Amygdala (tissue), 56 donors: Measurements from ENCODE around the gene MAP4.
A peak's percentile ranks its signal among the peaks of the same experiment; 100 is the strongest.
"Not testable (repeated sequence)": the region's sequence is repeated elsewhere in the genome, so short reads cannot be mapped to it uniquely, and the experiment has no call there.

Experiments used
- DNase-seq, 56 donors: peaks; one replicate each; lab custom pipeline; 2025; lab: John Stamatoyannopoulos, UW

MAP4 gene, protein sequence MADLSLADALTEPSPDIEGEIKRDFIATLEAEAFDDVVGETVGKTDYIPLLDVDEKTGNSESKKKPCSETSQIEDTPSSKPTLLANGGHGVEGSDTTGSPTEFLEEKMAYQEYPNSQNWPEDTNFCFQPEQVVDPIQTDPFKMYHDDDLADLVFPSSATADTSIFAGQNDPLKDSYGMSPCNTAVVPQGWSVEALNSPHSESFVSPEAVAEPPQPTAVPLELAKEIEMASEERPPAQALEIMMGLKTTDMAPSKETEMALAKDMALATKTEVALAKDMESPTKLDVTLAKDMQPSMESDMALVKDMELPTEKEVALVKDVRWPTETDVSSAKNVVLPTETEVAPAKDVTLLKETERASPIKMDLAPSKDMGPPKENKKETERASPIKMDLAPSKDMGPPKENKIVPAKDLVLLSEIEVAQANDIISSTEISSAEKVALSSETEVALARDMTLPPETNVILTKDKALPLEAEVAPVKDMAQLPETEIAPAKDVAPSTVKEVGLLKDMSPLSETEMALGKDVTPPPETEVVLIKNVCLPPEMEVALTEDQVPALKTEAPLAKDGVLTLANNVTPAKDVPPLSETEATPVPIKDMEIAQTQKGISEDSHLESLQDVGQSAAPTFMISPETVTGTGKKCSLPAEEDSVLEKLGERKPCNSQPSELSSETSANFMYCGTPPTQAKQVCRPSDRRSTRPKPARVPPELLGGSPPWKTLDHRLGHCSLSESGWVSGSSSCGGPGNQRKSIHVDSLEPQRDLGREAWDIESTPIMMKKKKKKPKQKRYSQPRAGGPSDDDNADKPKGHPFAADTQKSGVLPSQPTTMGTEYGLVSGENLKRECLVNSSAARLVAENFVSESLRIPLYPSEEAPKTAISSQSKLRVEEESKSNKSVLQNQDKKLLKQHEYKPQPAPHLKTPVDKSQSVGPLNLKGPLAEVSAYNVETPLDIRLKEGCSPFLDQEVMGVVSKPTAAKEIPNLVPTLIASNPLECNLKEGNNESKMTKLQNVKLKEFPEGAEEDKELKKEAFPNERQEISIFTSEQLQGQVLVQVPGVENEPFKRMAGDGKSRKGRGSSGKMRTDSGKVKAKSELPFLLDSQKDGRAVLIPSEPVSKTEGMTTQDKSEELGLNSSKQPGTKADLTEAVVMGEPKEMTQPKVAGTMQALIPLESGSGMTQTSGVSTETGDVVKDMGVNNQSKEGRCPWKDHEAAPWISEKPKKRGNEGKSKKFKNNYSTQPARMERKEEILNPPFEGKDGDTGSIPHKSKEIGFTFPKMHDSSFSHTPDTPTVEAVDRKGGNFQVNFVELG (N-terminal part only)

DNA sequence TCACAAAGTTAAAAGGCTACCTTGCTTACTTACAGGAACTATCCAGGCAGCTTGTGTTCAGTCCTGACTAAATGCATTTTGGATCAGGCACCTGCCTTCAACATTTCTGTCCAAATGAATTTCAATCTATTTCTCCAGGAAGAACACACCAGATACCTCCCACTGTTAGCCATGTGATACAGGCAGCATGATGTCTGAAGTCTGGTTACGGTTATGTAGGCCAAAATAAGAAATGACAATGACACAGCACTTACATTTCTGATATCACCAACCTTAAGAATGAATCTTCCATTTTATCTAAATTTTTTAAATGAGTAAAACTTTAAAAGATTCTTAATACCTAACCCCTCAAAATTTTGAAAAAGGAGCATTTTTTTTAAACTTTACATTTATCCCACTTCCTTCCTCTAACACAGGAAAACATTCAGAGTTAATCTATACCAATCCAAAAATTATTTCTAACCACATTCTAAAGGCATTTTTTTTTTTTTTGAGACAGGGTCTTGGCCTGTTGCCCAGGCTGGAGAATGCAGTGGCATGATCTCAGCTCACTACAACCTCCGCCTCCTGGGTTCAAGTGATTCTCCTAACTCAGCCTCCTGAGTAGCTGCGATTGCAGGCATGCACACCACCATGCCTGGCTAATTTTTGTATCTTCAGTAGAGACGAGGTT is at the start of gene MAP4:
MAP4 (minus strand) TSS at position 116 of the 673 bp plus-strand sequence. CDS start 17,556 bp downstream, outside the sequence.
- DNase-seq, result peak in 1 of 56 donors; percentile 7

DNA sequence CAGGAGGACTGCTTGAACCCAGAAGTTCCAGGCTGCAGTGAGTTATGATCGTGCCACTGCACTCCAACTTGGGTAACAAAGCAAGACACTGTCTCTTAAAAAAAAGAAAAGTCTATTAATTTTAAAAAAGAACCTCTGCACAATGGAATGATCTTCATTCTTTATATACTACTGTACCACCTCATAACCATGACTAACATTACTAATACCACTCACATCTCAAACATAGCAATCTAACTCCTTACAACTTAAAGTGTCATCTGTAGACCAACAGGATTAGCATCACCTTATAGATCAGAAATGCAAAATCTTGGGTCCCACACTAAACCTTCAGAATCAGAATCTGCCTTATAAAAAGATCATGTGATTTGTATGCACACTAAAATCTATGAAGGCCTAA is 48.8 kb upstream of the MAP4 start:
- no peak for DNase-seq

DNA sequence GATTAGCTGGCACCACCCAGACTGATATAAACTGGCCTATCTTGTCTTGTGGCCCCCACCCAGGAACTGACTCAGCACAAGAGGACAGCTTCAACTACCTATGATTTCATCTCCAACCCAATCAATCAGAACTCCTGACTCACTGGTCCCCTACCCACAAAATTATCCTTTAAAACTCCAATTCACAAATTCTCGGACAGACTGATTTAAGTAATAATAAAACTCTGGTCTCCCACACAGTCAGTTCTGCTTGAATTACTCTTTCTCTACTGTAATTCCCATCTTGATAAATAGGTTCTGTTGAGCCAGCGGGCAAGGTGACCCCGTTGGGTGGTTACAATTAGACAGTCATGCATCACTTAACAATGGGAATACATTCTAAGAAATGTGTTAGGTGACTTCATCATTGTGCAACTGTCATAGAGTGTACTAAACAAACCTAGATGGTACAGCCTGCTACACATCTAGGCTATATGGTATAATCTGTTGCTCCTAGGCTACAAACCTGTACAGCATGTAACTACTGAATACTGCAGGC is 48.1 kb upstream of the MAP4 start:
- DNase-seq, result no peak

DNA sequence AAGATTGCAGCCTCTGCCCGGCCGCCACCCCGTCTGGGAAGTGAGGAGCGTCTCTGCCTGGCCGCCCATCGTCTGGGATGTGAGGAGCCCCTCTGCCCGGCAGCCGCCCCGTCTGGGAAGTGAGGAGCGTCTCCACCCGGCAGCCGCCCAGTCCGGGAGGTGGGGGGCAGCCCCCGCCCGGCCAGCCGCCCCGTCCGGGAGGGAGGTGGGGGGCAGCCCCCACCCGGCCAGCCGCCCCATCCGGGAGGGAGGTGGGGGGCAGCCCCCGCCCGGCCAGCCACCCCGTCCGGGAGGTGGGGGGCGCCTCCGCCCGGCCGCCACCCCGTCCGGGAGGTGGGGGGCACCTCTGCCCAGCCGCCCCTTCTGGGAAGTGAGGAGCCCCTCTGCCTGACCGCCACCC is 45.4 kb upstream of the MAP4 start:
- not testable (repeated sequence) for DNase-seq

DNA sequence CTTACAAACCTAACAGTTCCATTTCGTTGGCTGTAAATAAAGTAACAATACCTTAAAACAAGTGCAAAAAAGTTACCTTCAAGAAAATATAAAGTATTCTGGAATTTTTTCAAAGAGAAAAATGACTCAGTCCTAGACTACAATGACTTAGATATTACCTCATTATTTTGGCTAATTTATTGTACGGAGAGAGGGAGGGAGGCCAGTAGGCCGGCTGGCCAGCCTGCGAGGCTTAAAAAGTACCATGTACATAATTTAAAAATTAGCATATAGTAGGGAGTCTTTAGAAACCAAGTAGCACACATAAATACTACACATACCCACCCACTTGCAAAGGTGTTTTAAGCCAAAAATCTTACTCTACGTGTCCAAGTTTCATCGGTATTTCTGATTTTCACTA is 41.9 kb upstream of the MAP4 start:
- DNase-seq, result no peak

DNA sequence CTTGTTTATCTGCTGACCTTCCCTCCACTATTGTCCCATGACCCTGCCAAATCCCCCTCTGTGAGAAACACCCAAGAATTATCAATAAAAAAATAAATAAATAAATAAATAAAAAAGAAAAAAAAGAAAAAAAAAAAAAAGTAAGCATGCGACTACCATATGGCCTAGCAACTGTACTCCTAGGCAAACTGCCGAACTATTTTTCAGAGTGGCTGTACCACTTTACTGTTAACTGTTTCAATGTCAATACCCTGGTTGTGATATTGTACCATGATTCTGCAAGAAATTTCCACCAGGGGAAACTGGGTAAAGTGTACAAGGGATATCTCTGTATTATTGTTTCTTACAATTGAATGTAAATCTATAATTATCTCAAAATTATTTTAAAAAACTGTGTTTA is 41.3 kb upstream of the MAP4 start:
- DNase-seq, result no peak

DNA sequence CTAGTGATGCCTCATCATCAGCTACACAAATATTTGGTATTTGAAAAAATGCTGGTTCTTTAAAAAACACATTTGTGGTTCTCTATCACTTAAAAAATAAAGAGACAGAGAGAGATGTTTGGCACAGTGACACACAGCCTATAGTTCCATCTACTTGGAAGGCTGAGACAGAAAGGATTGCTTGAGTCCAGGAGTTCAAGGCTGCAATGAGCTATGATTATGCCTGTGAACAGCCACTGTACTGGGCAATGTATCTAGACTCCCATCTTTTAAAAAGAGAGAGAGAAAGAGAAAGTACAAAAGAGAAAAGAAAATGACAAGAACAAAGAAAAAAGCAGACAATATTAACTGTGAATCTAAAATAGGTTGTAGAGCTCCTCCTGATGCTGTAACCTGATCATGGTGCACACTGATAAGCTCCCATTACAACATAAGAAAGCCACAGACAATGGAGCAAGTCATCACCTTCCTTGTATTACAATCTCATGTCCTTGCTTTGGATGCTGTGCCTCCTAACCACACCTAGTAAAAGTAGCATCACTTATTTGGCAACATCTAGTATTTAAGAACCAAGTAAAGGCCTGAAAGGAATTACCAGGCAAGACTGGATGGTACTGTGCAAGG is 31.7 kb upstream of the MAP4 start:
- DNase-seq, result no peak

DNA sequence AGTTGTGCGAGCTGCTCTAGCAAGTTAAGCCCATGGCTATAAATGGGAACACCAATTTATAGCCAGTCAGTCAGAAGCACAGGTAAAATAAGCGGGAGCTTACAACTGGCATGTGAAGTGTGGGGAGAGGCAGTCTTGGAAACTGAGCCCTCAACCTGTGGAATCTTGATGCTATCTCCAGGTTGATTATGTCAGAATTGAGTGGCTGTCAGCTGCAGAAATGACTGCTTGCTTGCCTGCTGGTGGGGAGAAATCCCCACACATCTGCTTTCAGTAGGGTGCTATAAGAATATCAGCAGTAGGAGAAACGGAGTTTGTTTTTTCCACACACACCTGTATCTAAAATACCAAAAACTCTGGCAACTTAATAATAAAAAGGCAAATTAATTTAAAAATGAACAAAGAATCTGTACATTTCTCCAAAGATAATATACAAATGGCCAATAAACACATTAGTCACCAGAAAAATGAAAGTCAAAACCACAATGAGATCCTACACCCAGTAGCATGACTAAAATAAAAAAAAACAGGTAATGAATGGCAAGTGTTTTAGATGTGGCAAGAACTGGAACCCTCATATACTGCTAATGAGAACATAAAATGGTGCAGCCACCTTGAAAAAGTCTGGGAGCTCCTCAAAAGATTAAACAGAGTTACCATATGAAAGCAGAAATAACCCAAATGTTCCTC is 26.0 kb upstream of the MAP4 start:
- no peak for DNase-seq

DNA sequence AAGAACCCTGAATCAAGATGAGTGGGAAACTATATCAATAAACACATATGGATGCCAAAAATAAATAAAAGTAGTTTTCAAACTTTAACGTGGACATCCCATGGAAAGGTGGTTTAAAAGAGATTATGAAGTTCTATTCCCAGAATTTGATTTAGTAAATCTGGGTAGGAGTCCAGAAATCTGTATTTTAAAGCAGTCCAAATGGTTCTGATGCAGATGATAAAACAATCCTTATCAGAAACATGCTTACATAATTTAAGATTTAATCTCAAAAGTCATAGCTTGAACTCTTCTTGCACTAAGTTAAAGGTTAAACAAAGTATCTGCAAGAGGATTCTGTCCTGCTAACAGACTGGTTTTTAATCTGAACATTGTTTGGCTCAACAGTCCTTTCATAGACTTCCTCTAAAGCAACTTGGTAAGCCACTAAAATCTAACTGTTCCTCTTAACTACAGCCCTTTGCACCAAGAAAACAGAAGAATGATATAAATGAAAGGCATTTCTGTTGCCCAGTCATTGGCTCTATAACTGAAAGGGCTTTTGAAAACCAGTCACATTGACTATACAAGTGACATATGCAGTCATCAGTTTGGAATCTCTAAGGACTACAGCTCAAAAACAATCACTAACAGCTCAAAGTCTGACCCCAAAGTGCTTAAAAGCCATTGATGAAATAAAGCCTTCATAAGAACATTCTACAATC is 23.4 kb upstream of the MAP4 start:
- peak in 1 of 56 donors; percentile 70 for DNase-seq

DNA sequence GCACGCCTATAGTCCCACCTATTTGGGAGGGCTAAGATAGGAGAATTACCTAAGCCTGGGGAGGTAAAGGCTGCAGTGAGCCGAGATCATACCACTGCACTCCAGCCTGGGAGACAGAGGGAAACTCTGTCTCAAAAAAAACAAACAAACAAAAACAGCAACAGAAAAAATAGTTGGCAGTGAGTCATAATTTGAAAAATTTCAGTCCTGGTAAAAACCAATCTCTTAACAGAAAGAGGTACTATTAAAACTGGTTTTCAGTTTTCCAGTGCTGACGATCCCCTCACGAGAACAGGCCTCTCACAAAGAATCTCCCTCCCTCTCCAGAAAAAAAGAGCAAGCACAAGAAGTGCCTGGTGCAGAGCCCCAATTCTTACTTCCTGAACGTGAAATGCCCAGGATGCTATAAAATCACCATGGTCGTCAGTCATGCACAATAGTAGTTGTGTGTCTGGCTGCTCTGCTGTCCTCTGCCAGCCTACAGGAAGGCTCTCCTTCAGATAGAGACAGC is 22.8 kb upstream of the MAP4 start:
- no peak for DNase-seq

DNA sequence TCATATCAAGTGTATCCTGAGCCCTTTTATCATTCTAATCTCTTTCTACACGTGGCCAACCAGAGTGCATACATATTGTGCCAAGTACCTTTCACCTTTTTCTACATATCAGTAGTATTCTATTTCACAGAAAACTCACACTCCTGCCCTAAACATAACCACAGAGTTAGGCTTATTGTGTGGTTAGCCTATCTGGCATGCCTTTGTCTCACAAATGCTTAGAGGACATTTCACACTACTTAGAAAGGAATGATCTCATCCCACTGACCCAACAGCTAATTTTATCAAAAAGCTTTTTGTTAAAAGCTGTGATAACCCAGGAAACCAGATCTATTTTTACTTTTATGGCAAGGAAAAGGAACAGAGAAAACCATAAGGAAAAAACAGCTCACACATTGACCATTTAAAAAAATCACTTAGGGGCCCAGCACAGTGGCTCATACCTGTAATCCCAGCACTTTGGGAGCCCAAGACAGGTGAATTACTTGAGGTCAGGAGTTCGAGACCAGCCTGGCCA is 17.8 kb upstream of the MAP4 start:
- no peak for DNase-seq

DNA sequence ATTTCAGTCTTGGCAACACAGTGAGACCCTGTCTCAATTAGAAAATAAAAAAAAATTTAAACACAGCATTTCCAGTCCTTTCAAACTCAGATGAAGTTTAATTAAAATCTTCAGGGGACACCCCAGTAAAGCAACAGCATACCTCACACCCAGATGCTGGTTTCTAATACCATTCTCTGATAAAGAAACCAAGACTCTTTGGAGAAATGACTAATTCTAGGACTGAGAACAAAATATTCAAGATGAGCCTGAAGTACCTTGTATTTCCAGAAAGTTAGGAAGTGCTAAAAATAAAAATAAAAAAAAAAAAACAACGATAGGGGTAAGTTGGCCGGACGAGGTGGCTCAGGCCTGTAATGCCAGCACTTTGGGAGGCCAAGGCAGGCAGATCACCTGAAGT is 14.0 kb upstream of the MAP4 start:
- DNase-seq, result no peak

DNA sequence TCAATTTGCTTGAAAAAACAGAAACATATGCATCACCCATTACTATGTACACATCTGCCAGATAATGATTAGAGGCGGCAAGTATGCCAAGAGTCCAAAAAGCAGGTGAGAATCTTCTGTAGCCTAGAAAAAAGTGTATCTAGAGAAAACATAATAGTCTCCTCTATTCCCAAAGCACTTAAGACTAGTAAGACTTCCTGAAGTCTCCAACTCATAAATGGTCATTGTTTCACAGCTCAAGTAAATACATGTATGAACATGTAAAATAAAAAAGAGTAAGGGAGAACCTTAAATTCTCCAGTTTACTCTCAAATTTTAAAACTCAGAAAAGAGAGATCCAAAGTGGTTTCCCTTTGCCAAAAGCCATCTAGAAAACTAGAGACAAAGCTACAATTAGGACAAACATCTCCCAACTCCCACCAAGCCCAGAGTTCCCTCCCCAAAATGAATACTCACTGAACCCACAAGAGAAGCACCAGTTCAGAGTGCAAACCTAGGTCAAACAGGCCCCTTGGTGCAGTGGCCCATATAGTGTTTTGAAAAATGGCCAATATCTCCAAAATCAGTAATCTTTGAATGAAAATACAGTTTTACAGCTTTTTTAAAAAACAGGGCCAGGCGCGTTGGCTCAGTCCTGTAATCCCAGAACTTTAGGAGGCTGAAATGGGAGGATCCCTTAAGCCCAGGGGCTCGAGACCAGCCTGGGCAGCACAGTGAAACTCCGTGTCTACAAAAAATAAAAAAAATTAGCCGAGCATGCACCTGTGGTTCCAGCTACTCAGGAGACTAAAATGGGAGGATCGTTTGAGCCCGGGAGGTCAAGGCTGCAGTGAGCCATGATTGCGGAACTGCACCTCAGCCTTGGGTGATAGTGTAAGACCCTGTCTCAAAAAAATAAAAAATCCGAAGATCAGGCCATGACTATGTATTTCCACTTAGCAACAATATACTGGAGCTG is 11.0 kb upstream of the MAP4 start:
- DNase-seq, result no peak

DNA sequence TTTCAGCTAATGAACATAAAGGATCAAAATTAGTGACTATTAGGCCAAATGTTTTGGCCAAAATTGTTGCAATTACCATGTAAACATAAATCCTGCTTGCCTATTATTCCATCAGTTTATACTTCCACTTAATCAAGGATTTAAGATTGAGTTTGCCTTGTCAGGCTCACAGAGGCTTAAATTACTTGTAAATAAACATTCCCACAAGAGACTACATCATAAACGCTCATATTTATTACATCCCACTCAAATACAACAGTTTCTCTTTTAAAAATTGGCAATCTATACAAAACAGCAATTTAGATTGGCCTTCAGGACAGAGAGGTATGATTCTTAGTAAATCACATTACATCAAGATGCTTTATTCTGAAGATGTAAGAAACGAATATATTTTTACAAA is 9.9 kb upstream of the MAP4 start:
- DNase-seq, result no peak

DNA sequence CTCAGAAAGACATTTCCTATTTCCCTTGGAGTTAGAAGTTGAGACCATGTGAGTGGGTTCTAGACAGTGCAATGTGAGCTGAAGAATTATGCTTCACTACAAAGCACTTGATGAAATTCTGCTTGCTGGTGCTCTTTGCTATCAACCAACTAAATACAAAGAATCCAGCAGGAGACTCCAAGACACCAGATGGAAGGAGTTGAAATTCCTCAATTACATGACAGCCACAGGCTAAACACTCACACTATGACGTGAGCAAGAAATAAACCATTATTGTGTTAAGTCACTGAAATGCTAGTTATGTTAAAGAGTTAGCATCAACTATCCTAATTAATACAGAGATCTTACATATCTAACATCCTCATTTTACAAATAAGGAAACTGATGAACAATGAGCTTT is 8.2 kb upstream of the MAP4 start:
- no peak for DNase-seq

DNA sequence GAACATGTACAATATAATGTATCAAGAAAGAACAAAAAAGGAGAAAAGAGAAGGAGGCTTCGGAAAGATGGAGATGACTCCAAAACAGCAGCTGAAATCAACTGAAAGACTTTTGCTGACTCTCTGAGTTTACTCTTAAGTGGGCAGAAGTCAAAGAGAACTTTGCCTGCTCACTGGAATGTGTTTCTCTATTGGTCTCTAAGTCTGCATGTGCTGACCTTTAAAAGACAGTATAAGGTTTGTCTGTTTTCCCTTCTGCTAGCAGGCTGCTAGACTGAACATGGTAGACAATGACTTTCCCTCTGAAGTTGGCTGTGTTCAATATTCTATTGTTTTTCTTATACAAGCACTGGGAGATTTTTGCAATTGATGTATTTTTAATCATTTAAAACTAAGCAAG is 7.2 kb upstream of the MAP4 start:
- no peak for DNase-seq

DNA sequence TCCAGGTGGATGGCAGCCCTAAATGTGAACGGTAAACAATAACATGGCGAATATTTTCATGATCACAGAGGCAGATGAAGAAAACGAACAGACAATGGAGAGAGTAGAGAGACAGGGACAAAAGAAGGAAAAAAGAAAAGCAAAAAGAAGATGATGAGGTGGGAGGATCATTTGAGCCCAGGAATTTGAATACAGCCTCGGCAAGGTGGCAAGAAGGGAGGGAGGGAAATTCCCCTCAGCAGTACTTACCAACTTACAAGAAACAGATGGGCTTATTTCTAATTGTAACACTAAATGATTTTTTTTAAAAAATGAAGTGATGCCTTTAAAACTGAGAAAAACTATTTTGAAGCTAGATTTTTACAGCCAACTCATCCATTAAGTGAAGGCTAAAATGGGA is 6.0 kb upstream of the MAP4 start:
- no peak for DNase-seq
